Calu3 (cell line): ENCODE data around the gene FNTB. TPM values are rescaled to one million over a fixed set of nuclear protein-coding genes. Genes with fewer than 3 reads are reported as not detected.

Experiments
- BruUV-seq: library from RNA; stranded (reverse); fragments of 400-500 nt; replicated peaks from 2 replicates; lab custom pipeline; 2021; lab: Mats Ljungman, UMichigan
- CTCF ChIA-PET: fragments of 300-600 bp; sonication (Branson Sonifier 250); formaldehyde crosslinking; loops from one replicate; lab custom pipeline; 2022; ENCODE audit warnings: antibody characterized with exemption; lab: Charles Lee
- DNase-seq: peaks from one replicate; pipeline ENCODE4 v3.0.0; 2022
- H3K27ac Mint-ChIP-seq: one replicate; pipeline ENCODE4 v1.8.0; 2022; ENCODE audit warnings: mixed read lengths; ENCODE audit not compliant: unreplicated experiment
- H3K27me3 Mint-ChIP-seq: one replicate; pipeline ENCODE4 v1.8.0; 2022; ENCODE audit warnings: mixed read lengths; ENCODE audit not compliant: unreplicated experiment
- H3K36me3 Mint-ChIP-seq: one replicate; pipeline ENCODE4 v1.8.0; 2022; ENCODE audit warnings: mild to moderate bottlenecking, moderate library complexity, mixed read lengths; ENCODE audit not compliant: insufficient read depth, unreplicated experiment
- H3K4me1 Mint-ChIP-seq: one replicate; pipeline ENCODE4 v1.8.0; 2022; ENCODE audit warnings: mild to moderate bottlenecking, low read depth, mixed read lengths; ENCODE audit not compliant: unreplicated experiment
- H3K4me3 Mint-ChIP-seq: one replicate; pipeline ENCODE4 v1.8.0; 2022; ENCODE audit warnings: mild to moderate bottlenecking, low read depth, moderate library complexity, mixed read lengths; ENCODE audit not compliant: unreplicated experiment
- H3K9me3 Mint-ChIP-seq: one replicate; pipeline ENCODE4 v1.8.0; 2022; ENCODE audit warnings: low read depth, mixed read lengths; ENCODE audit not compliant: unreplicated experiment
- CTCF ChIP-seq: fragments of 200-600 bp; IDR thresholded peaks from one replicate; pipeline ENCODE4 v1.8.0; 2022; ENCODE audit warnings: antibody characterized with exemption; ENCODE audit not compliant: unreplicated experiment
- intact Hi-C: fragments of 100-400 bp; cut with micrococcal nuclease; formaldehyde crosslinking; loops from one replicate; pipeline ENCODE4 v1.10.0; 2022; ENCODE audit not compliant: unreplicated experiment
- total RNA-seq: library from RNA; stranded (reverse); gene quantifications from 2 replicates; pipeline ENCODE4 v1.2.3, GENCODE V29; 2022

Gene FNTB
- total RNA-seq, 1 experiment from 2014 or later: 15.0 TPM

- no peak for TF ChIP-seq CTCF
- H3K36me3 Mint-ChIP-seq: peaks cover 12% of the 10 kb centered on the region
- H3K9me3 Mint-ChIP-seq: no peaks in the 10 kb centered on the region
- CTCF ChIA-PET: no interaction called here
- no peak overlapping the region for H3K4me3 Mint-ChIP-seq
- H3K4me1 Mint-ChIP-seq: no peaks in the 10 kb centered on the region
- no peaks in the 10 kb centered on the region for H3K27me3 Mint-ChIP-seq
- no peak for DNase-seq
- intact Hi-C loops: no loop called here
- H3K27ac Mint-ChIP-seq: no peak overlapping the region
- no TSS peak for BruUV-seq
Observed at GRCh38 chr14:64951291-64951690, 35.4 kb upstream of the FNTB start.

- Mint-ChIP-seq H3K27ac (no peak overlapping the region), H3K4me3 (no peak overlapping the region), H3K9me3 (no peaks in the 10 kb centered on the region), H3K4me1 (no peaks in the 10 kb centered on the region), H3K27me3 (no peaks in the 10 kb centered on the region), H3K36me3 (peaks cover 12% of the 10 kb centered on the region)
- BruUV-seq: no TSS peak
- DNase-seq: no peak
- no peak for TF ChIP-seq CTCF
- intact Hi-C loops: no loop called here
- CTCF ChIA-PET: no interaction called here
Observed at GRCh38 chr14:64951724-64952123, 35.0 kb upstream of the FNTB start.

- no peaks in the 10 kb centered on the region for H3K4me1 Mint-ChIP-seq
- no peaks in the 10 kb centered on the region for H3K9me3 Mint-ChIP-seq
- H3K4me3 Mint-ChIP-seq: no peak overlapping the region
- no peak overlapping the region for H3K27ac Mint-ChIP-seq
- H3K36me3 Mint-ChIP-seq: peaks cover 2% of the 10 kb centered on the region
- no peak for DNase-seq
- no TSS peak for BruUV-seq
- CTCF ChIA-PET: interaction anchor here (1.0 kb wide), 1 partner anchor 54 kb away, joined by 3 read pairs; no protein-coding TSS in a partner anchor
- intact Hi-C loops: no loop called here
- no peak for TF ChIP-seq CTCF
- no peaks in the 10 kb centered on the region for H3K27me3 Mint-ChIP-seq
Observed at GRCh38 chr14:64952598-64953309, 33.9 kb upstream of the FNTB start.

GRCh38 chr14:64953310-64953654 is 33.4 kb upstream of the FNTB start:
- no TSS peak for BruUV-seq
- intact Hi-C loops: no loop called here
- no peaks in the 10 kb centered on the region for H3K27me3 Mint-ChIP-seq
- no peak for DNase-seq
- H3K4me3 Mint-ChIP-seq: no peak overlapping the region
- CTCF ChIA-PET: interaction anchor here (1.0 kb wide), 1 partner anchor 53 kb away, joined by 3 read pairs; no protein-coding TSS in a partner anchor
- no peaks in the 10 kb centered on the region for H3K9me3 Mint-ChIP-seq
- TF ChIP-seq CTCF: no peak
- H3K27ac Mint-ChIP-seq: no peak overlapping the region
- H3K36me3 Mint-ChIP-seq: no peaks in the 10 kb centered on the region
- H3K4me1 Mint-ChIP-seq: no peaks in the 10 kb centered on the region
